Measurements from ENCODE around the gene FBXO2.

FBXO2 gene

GRCh38 chr1:11653101-11653860 lies 948 bp downstream of the FBXO2 start:
- peak; percentile 14 for DNase-seq (ENCODE audit: low spot score)

DNA sequence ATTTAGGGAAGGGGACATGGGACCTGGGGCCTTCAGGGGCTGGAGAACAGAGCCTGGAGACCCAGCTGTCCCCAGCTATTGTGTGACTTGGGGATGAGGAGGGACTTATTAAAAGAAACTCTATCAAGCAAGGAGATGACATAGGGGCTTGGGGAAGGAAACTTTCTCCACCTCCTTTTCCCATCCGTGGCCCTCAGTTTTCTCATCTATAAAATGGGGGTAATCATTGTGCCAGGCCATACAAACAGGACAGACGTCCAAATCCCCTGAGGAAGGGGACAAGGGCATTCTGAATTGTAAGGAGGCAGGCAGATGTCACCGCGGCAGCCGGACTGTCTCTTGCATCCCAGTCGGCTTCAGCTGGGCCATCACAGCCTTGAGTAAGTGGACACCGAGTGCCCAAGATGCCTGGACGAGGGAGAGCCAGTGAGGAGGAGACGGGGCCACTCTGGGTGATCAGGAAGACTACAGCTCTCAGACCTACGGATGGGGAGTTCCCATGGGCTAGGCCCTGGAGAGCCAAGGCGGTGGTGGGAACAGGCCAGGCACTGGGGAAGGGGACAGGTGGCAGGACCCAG lies 1.9 kb downstream of the FBXO2 start:
- DNase-seq (ENCODE audit: low spot score), result no peak

- DNase-seq (ENCODE audit: low spot score), result no peak
Observed at GRCh38 chr1:11651017-11651416, 3.2 kb downstream of the FBXO2 start.

GRCh38 chr1:11650331-11650991 lies 3.8 kb downstream of the FBXO2 start:
- DNase-seq (ENCODE audit: low spot score), result no peak

GRCh38 chr1:11649624-11650330 lies 4.5 kb downstream of the FBXO2 start:
- no peak for DNase-seq (ENCODE audit: low spot score)

GRCh38 chr1:11649237-11649623 lies 5.0 kb downstream of the FBXO2 start:
- no peak for DNase-seq (ENCODE audit: low spot score)

- DNase-seq (ENCODE audit: low spot score), result no peak
Observed at GRCh38 chr1:11648732-11649158, 5.5 kb downstream of the FBXO2 start.

GRCh38 chr1:11648039-11648438 lies 6.2 kb downstream of the FBXO2 start:
- DNase-seq (ENCODE audit: low spot score), result no peak

- no peak for DNase-seq (ENCODE audit: low spot score)
Observed at GRCh38 chr1:11647333-11647732, 6.9 kb downstream of the FBXO2 start.

- no peak for DNase-seq (ENCODE audit: low spot score)
Observed at GRCh38 chr1:11646317-11646716, 7.9 kb downstream of the FBXO2 start.

GRCh38 chr1:11645670-11646265 lies 8.5 kb downstream of the FBXO2 start:
- DNase-seq (ENCODE audit: low spot score), result peak; percentile 60

DNA sequence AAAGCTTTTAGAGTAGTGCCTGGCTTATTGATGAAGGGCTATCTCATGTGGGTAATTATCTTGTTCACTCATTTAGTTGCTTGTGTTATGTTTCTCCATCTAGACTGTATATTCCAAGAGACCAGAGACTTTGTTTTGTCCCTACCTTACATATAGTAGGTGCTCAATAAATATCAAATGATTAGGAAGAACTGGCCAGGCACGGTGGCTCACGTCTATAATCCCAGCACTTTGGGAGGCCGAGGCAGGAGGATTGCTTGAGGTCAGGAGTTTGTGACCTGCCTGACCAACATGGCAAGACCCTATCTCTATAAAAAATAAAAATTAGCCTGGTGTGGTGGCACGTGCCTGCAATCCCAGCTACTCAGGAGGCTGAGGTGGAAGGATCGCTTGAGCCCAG lies 9.0 kb downstream of the FBXO2 start:
- no peak for DNase-seq (ENCODE audit: low spot score)

DNA sequence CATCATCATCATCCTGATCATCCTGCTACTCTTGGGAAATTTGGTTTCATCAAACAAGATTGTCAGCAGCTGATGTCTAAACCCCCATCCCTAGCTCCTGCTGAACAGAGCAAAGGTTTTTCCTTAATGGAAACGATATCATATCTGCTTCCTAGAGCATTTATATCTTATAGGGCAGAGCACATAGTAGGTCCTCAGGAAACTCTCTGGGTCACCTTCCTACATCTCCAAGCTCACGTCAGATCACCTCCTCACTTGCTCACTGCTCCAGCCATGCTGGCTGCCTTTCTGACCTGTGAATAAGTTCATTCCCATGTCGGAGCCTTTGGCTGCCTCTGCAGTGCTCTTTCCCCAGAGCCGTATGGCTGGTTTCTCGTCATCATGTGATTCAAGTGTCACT lies 10.4 kb downstream of the FBXO2 start:
- DNase-seq (ENCODE audit: low spot score), result no peak

DNA sequence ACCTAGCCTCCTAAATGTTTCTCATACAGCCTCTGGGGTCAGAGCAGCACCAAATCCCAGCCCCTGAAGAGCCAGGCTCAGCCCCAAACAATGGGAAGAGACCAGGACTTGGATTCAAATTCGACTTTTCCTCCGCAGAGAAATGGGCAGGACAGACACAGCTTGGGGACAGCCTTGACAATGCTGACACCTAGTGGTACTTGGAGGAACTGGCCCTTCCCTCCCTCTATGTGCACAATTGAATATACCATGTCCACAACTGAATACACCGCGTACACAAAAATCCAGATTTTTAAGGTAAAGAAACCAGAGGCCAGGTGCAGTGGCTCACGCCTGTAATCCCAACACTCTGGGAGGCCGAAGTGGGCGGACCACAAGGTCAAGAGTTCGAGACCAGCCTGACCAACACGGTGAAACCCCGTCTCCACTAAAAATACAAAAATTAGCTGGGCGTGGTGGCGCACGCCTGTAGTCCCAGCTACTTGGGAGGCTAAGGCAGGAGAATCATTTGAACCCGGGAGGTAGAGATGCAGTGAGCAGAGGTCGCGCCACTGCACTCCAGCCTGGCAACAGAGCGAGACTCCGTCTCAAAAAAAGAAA lies 11.7 kb downstream of the FBXO2 start:
- DNase-seq (ENCODE audit: low spot score), result peak; percentile 68

- DNase-seq (ENCODE audit: low spot score), result no peak
Observed at GRCh38 chr1:11641776-11642305, 12.4 kb downstream of the FBXO2 start.

GRCh38 chr1:11640944-11641343 lies 13.3 kb downstream of the FBXO2 start:
- DNase-seq (ENCODE audit: low spot score), result no peak

- DNase-seq (ENCODE audit: low spot score), result no peak
Observed at GRCh38 chr1:11640101-11640500, 14.1 kb downstream of the FBXO2 start.

DNA sequence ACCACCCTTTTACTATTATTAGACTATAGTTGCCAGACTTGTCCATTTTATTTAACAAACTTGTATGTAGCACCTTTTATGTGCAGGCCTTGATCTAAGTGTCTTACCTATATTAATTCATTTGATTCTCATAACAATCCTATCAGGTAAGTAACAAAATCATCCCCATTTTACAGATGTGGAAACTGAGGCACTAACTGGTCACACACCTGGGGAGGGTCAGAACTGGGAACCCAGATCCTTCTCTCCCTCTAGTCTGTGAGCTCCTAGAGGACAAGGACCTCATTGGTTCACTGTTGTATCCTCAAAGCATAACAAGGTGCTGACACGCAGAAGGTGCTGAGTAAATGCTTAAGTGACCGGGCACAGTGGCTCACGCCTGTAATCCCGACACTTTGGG lies 14.9 kb downstream of the FBXO2 start:
- no peak for DNase-seq (ENCODE audit: low spot score)

GRCh38 chr1:11638121-11638520 lies 16.1 kb downstream of the FBXO2 start:
- DNase-seq (ENCODE audit: low spot score), result no peak

DNA sequence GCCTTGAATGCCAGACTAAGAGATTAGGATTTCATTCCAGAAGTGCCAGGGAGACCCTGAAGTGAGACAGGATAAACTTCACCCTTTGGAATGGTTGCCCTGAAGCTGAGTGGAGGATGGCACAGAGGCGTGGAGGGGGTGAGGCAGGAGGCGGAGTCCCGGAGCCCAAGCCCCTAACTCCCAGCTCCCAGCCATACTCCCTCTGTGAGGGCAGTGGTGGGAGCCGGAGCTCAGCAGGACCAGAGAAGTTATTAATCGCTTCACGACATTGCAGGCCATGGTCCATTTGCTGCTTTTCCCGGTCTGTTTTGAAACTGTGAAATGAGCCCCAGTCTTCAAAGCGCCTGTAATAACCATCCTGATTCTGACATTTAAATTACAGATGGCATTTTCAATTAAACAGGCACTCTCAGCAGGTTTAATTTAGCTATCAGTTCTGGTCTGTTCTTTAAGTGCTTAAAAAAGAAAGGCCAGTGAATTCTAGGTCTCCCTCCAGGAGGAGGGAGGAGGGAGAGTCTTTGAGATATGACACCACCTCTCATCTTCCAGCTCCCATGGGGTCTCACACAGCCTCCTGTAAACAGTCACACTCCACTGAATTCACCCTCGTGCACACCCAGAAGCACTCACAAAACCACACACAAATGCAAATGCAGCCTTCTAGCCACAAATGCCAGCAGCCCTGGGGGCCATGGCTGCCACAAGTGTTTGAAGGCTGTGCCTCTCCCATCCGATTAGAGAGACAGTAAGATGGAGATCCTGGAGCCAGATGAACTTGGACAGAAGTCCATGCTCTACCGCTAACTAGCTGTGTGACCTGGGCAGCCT lies 19.6 kb downstream of the FBXO2 start:
- no peak for DNase-seq (ENCODE audit: low spot score)

All from LoVo (cell line).